Neural cell (in vitro differentiated cells): ENCODE data around the gene LRRC15. TPM values are rescaled to one million over a fixed set of nuclear protein-coding genes. Genes with fewer than 3 reads are reported as not detected.

ENCODE experiments used
- H2AFZ ChIP-seq: fragments of 200-600, 300-800 bp; sonication (generic), shearing (Covaris generic); 2 replicates; pipeline ENCODE4 v1.6.0; 2014; ENCODE audit warnings: low read depth, mild to moderate bottlenecking, antibody characterized with exemption, low read length, moderate library complexity
- H3F3A ChIP-seq: fragments of 200-600 bp; shearing (Covaris generic); 2 replicates; pipeline ENCODE4 v1.6.1; 2016; ENCODE audit warnings: mild to moderate bottlenecking, moderate library complexity, mixed read lengths, antibody characterized with exemption, low read length; ENCODE audit not compliant: insufficient read depth, poor library complexity, severe bottlenecking
- H3K27ac ChIP-seq: fragments of 200-600, 300-800 bp; sonication (generic), shearing (Covaris generic); 2 replicates; pipeline ENCODE4 v1.5.1; 2014; ENCODE audit warnings: mild to moderate bottlenecking, low read length, moderate library complexity
- H3K27me3 ChIP-seq: fragments of 300-800, 200-600 bp; sonication (generic), shearing (Covaris generic); 2 replicates; pipeline ENCODE4 v1.6.0; 2014; ENCODE audit warnings: mild to moderate bottlenecking, low read depth, low read length, moderate library complexity; ENCODE audit not compliant: insufficient read depth
- H3K36me3 ChIP-seq: fragments of 300-800, 200-600 bp; sonication (generic), shearing (Covaris generic); 2 replicates; pipeline ENCODE4 v1.5.1; 2014; ENCODE audit warnings: mild to moderate bottlenecking, antibody characterized with exemption, low read length, moderate library complexity; ENCODE audit not compliant: insufficient read depth
- H3K4me2 ChIP-seq: fragments of 300-800, 200-600 bp; sonication (generic), shearing (Covaris generic); 2 replicates; pipeline ENCODE4 v1.6.0; 2014; ENCODE audit warnings: mild to moderate bottlenecking, low read length
- H3K4me3 ChIP-seq: fragments of 300-800, 200-600 bp; sonication (generic), shearing (Covaris generic); 2 replicates; pipeline ENCODE4 v1.5.1; 2014; ENCODE audit warnings: mild to moderate bottlenecking, low read length, moderate library complexity
- H3K79me2 ChIP-seq: fragments of 200-600 bp; shearing (Covaris generic); replicated peaks from 2 replicates; pipeline ENCODE4 v1.6.0; 2014; ENCODE audit warnings: mild to moderate bottlenecking, low read length, moderate library complexity; ENCODE audit not compliant: insufficient read depth
- H3K9ac ChIP-seq: fragments of 300-800, 200-600 bp; sonication (generic), shearing (Covaris generic); 2 replicates; pipeline ENCODE4 v1.6.1; 2016; ENCODE audit warnings: mild to moderate bottlenecking, low read length, mixed read lengths
- H3K9me2 ChIP-seq: fragments of 200-600 bp; shearing (Covaris generic); 2 replicates; pipeline ENCODE4 v1.6.1; 2016; ENCODE audit warnings: mild to moderate bottlenecking, low read length, mixed read lengths; ENCODE audit not compliant: insufficient read depth
- H3K9me3 ChIP-seq: fragments of 200-600, 300-800 bp; sonication (generic), shearing (Covaris generic); 2 replicates; pipeline ENCODE4 v1.6.1; 2016; ENCODE audit warnings: mild to moderate bottlenecking, mixed run types, low read length, moderate library complexity, mixed read lengths
- H4K20me1 ChIP-seq: fragments of 200-600 bp; shearing (Covaris generic); 2 replicates; pipeline ENCODE4 v1.6.1; 2016; ENCODE audit warnings: mild to moderate bottlenecking, mixed run types; ENCODE audit not compliant: insufficient read depth
- CTCF ChIP-seq: fragments of 450-650 bp; IDR thresholded peaks from 2 replicates; pipeline ENCODE4 v1.5.1; 2014; ENCODE audit warnings: antibody characterized with exemption, mild to moderate bottlenecking, moderate library complexity; ENCODE audit not compliant: poor library complexity, severe bottlenecking
- EP300 ChIP-seq: fragments of 450-650 bp; conservative IDR thresholded peaks from 2 replicates; pipeline ENCODE4 v1.6.1; 2014; ENCODE audit warnings: antibody characterized with exemption, mild to moderate bottlenecking, moderate library complexity; ENCODE audit not compliant: poor library complexity, severe bottlenecking
- EZH2 ChIP-seq: fragments of 200-600, 300-800 bp; shearing (Covaris generic), sonication (generic); IDR thresholded peaks from 2 replicates; pipeline ENCODE4 v1.6.1; 2014; ENCODE audit warnings: antibody characterized with exemption, low read length, borderline replicate concordance, mild to moderate bottlenecking; ENCODE audit not compliant: insufficient read depth, poor library complexity, severe bottlenecking
- MXI1 ChIP-seq: fragments of 450-650 bp; conservative IDR thresholded peaks from 2 replicates; pipeline ENCODE4 v1.6.1; 2014; ENCODE audit warnings: antibody characterized with exemption, mild to moderate bottlenecking; ENCODE audit not compliant: poor library complexity, severe bottlenecking
- POLR2AphosphoS5 ChIP-seq: IDR thresholded peaks from 2 replicates; pipeline ENCODE4 v1.6.1; 2012
- RAD21 ChIP-seq: fragments of 450-650 bp; conservative IDR thresholded peaks from 2 replicates; pipeline ENCODE4 v1.6.1; 2014; ENCODE audit warnings: antibody characterized with exemption, mild to moderate bottlenecking, moderate library complexity
- REST ChIP-seq: IDR thresholded peaks from 2 replicates; pipeline ENCODE4 v1.6.1; 2012; ENCODE audit warnings: borderline replicate concordance
- SMC3 ChIP-seq: fragments of 450-650 bp; conservative IDR thresholded peaks from 2 replicates; pipeline ENCODE4 v1.6.1; 2014; ENCODE audit warnings: antibody characterized with exemption, mild to moderate bottlenecking, moderate library complexity; ENCODE audit not compliant: poor library complexity
- TAF1 ChIP-seq: IDR thresholded peaks from 2 replicates; pipeline ENCODE4 v1.6.1; 2012; ENCODE audit warnings: low read depth
- polyA plus RNA-seq: library from polyadenylated mRNA; depleted of rRNA; stranded (reverse); fragments of >200 nt; gene quantifications from 2 replicates; pipeline ENCODE4 v1.2.3, GENCODE V29; 2014

The LRRC15 gene
- polyA plus RNA-seq, 1 donor from 2014 or later = not detected

- TF ChIP-seq REST = no peak
- no peak for TF ChIP-seq CTCF
- no peak for TF ChIP-seq POLR2AphosphoS5
- TF ChIP-seq RAD21 = no peak
- no peak for TF ChIP-seq MXI1
- no peak for TF ChIP-seq EP300
- TF ChIP-seq TAF1 = no peak
- TF ChIP-seq SMC3 = no peak
- no peak for TF ChIP-seq EZH2
- H4K20me1 ChIP-seq = no peaks in the 10 kb centered on the region
- no peaks in the 10 kb centered on the region for H3K9me3 ChIP-seq
- no peaks in the 10 kb centered on the region for H3K9me2 ChIP-seq
- no peak overlapping the region for H2AFZ ChIP-seq
- H3F3A ChIP-seq = no peaks in the 10 kb centered on the region
- H3K27me3 ChIP-seq = no peaks in the 10 kb centered on the region
- H3K27ac ChIP-seq = no peak overlapping the region
- no peak overlapping the region for H3K9ac ChIP-seq
- H3K4me2 ChIP-seq = no peak overlapping the region
- H3K4me3 ChIP-seq = no peak overlapping the region
- H3K79me2 ChIP-seq = no peaks in the 10 kb centered on the region
- no peaks in the 10 kb centered on the region for H3K36me3 ChIP-seq
These were observed 26.0 kb downstream of the LRRC15 start for GRCh38 chr3:194343561-194343893.

GRCh38 chr3:194342861-194343560, 26.5 kb downstream of the LRRC15 start:
- Histone ChIP-seq H3K9ac (no peak overlapping the region), H3K27ac (no peak overlapping the region), H3K9me2 (no peaks in the 10 kb centered on the region), H3K9me3 (no peaks in the 10 kb centered on the region), H3K4me2 (no peak overlapping the region), H3K27me3 (no peaks in the 10 kb centered on the region), H3K4me3 (no peak overlapping the region), H4K20me1 (no peaks in the 10 kb centered on the region), H3K79me2 (no peaks in the 10 kb centered on the region), H3F3A (no peaks in the 10 kb centered on the region), H3K36me3 (no peaks in the 10 kb centered on the region), H2AFZ (no peak overlapping the region)
- no peak for TF ChIP-seq EZH2
- no peak for TF ChIP-seq EP300
- no peak for TF ChIP-seq SMC3
- TF ChIP-seq TAF1 = no peak
- no peak for TF ChIP-seq REST
- TF ChIP-seq CTCF = no peak
